Measurements from ENCODE around the gene CREB5.

DNA sequence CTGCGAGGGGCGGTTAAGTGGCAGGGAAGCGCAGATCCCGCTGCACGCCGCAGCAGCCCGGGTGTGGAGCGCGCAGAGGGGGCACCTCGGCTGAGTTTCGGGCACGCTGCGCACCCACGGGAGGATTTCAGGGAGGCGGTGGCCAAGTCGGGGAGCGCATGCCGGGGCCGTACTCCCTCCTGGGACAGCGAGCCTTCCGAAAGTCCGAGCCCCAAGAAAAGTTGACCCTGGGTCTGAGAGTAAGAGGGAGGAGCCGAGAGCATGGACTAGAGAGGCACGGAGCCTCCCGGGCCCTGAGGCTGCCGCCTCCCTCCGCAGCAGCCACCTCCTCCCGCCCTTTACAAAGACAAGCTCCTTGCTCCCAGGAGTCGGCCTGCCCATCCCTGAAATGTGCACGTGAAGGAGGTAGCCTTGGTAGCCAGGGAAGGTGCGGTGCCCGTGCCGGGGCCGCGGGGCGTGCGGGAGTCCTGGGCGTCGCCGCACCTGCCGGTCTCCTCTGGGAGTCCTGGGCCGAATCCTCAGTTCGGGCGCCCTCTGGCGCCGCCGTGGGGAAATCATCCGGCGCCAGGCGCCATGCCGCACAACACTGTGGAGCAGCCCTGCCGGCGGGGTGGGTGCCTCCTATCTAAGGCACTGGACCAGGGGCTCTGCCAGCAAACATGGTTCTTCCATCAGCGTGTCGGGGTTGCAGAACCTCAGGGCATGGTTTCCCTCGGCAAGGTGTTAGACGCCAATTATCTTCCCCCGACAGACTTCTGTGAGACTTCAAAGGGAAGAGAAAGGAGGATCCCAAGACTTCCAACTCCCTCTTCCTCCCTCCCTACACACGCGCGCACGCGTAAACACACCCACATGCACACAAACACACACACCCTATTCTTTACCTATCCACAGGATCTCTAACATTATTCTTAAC is 441.8 kb downstream of the CREB5 start:
- TF ChIP-seq CTCF (conservative IDR thresholded peaks at IDR 0.05; ENCODE audit: low read length) = peak; percentile 62
- TF ChIP-seq EZH2phosphoT487 (IDR thresholded peaks at IDR 0.05; ENCODE audit: borderline replicate concordance) = no peak

All from Loucy (cell line).